ENCODE data around the gene MYMX. TPM values are rescaled to one million over a fixed set of nuclear protein-coding genes. Genes with fewer than 3 reads are reported as not detected.
A peak's percentile ranks its signal among the peaks of the same experiment; 100 is the strongest.

MYMX gene
- polyA plus RNA-seq = 0.13 TPM
- long read RNA-seq, donor 1 = 0 reads
- long read RNA-seq, donor 2 = 0 reads
- long read RNA-seq, donor 3 = 0 reads
- long read RNA-seq, donor 4 = 0 reads
- long read RNA-seq, donor 5 = 0 reads
- long read RNA-seq, donor 6 = 0 reads
- long read RNA-seq, donor 7 = 0 reads
- long read RNA-seq, donor 8 = 0 reads
- long read RNA-seq, donor 9 = 0 reads
- long read RNA-seq, donor 10 = 0 reads
- long read RNA-seq, donor 11 = 0 reads

- no peak within 1 kb of the TSS for H3K27ac ChIP-seq (ENCODE audit: low read length)
- peaks cover 32% of the 10 kb centered on the region for H3K4me1 ChIP-seq (ENCODE audit: control insufficient read depth, insufficient read depth, low read length)
- H3K4me3 ChIP-seq (ENCODE audit: low read length) = no peak within 1 kb of the TSS
- WGBS (ENCODE audit: insufficient coverage, low lambda C conversion rate) = no CpG with 5 or more reads among the region's 7 CpGs
- DNase-seq = peak in 1 of 2 donors; percentile 47
- peaks cover 2% of the 10 kb centered on the region for H3K9me3 ChIP-seq (ENCODE audit: control insufficient read depth, low read depth, low read length)
- H3K27me3 ChIP-seq (ENCODE audit: control insufficient read depth, insufficient read depth, low read length) = no peaks in the 10 kb centered on the region
- H3K36me3 ChIP-seq (ENCODE audit: control insufficient read depth, insufficient read depth, low read length) = no peaks in the 10 kb centered on the region
Measured at GRCh38 chr6:44216677-44217331, at the start of gene MYMX. Gene MYMX, plus strand, starts transcription at chr6:44216926. Its CDS starts 546 bp downstream, at chr6:44217472.

- DNase-seq = no peak
- no peak overlapping the region for H3K27ac ChIP-seq (ENCODE audit: low read length)
- no peaks in the 10 kb centered on the region for H3K36me3 ChIP-seq (ENCODE audit: control insufficient read depth, insufficient read depth, low read length)
- no CpG with 5 or more reads among the region's 1 CpG for WGBS (ENCODE audit: insufficient coverage, low lambda C conversion rate)
- H3K4me3 ChIP-seq (ENCODE audit: low read length) = no peak overlapping the region
- H3K4me1 ChIP-seq (ENCODE audit: control insufficient read depth, insufficient read depth, low read length) = peaks cover 7% of the 10 kb centered on the region
- H3K27me3 ChIP-seq (ENCODE audit: control insufficient read depth, insufficient read depth, low read length) = peaks cover 3% of the 10 kb centered on the region
- no peaks in the 10 kb centered on the region for H3K9me3 ChIP-seq (ENCODE audit: control insufficient read depth, low read depth, low read length)
Measured at GRCh38 chr6:44167567-44167966, 49.2 kb upstream of the MYMX start.

- no peaks in the 10 kb centered on the region for H3K9me3 ChIP-seq (ENCODE audit: control insufficient read depth, low read depth, low read length)
- H3K36me3 ChIP-seq (ENCODE audit: control insufficient read depth, insufficient read depth, low read length) = no peaks in the 10 kb centered on the region
- DNase-seq = no peak
- H3K4me1 ChIP-seq (ENCODE audit: control insufficient read depth, insufficient read depth, low read length) = peaks cover 7% of the 10 kb centered on the region
- H3K4me3 ChIP-seq (ENCODE audit: low read length) = no peak overlapping the region
- H3K27ac ChIP-seq (ENCODE audit: low read length) = no peak overlapping the region
- WGBS (ENCODE audit: insufficient coverage, low lambda C conversion rate) = 20% methylated on average over 1 of the region's 9 CpGs
- peaks cover 3% of the 10 kb centered on the region for H3K27me3 ChIP-seq (ENCODE audit: control insufficient read depth, insufficient read depth, low read length)
Measured at GRCh38 chr6:44169154-44169553, 47.6 kb upstream of the MYMX start.

- Histone ChIP-seq H3K27me3 (ENCODE audit: control insufficient read depth, insufficient read depth, low read length) (peaks cover 3% of the 10 kb centered on the region), H3K9me3 (ENCODE audit: control insufficient read depth, low read depth, low read length) (no peaks in the 10 kb centered on the region), H3K27ac (ENCODE audit: low read length) (no peak overlapping the region), H3K36me3 (ENCODE audit: control insufficient read depth, insufficient read depth, low read length) (no peaks in the 10 kb centered on the region), H3K4me1 (ENCODE audit: control insufficient read depth, insufficient read depth, low read length) (peaks cover 7% of the 10 kb centered on the region), H3K4me3 (ENCODE audit: low read length) (no peak overlapping the region)
- no peak for DNase-seq
- WGBS (ENCODE audit: insufficient coverage, low lambda C conversion rate) = no CpG with 5 or more reads among the region's 10 CpGs
Measured at GRCh38 chr6:44169886-44170570, 46.7 kb upstream of the MYMX start.

- no peaks in the 10 kb centered on the region for H3K36me3 ChIP-seq (ENCODE audit: control insufficient read depth, insufficient read depth, low read length)
- no peak overlapping the region for H3K4me3 ChIP-seq (ENCODE audit: low read length)
- no peaks in the 10 kb centered on the region for H3K9me3 ChIP-seq (ENCODE audit: control insufficient read depth, low read depth, low read length)
- H3K4me1 ChIP-seq (ENCODE audit: control insufficient read depth, insufficient read depth, low read length) = peaks cover 7% of the 10 kb centered on the region
- peaks cover 3% of the 10 kb centered on the region for H3K27me3 ChIP-seq (ENCODE audit: control insufficient read depth, insufficient read depth, low read length)
- WGBS (ENCODE audit: insufficient coverage, low lambda C conversion rate) = no CpG with 5 or more reads among the region's 12 CpGs
- no peak for DNase-seq
- H3K27ac ChIP-seq (ENCODE audit: low read length) = no peak overlapping the region
Measured at GRCh38 chr6:44171899-44172546, 44.7 kb upstream of the MYMX start.

GRCh38 chr6:44172731-44173500 is 43.8 kb upstream of the MYMX start:
- peak; percentile 44 to 47 for DNase-seq
- Histone ChIP-seq H3K27ac (ENCODE audit: low read length) (no peak overlapping the region), H3K4me3 (ENCODE audit: low read length) (no peak overlapping the region), H3K4me1 (ENCODE audit: control insufficient read depth, insufficient read depth, low read length) (peaks cover 7% of the 10 kb centered on the region), H3K27me3 (ENCODE audit: control insufficient read depth, insufficient read depth, low read length) (peaks cover 3% of the 10 kb centered on the region), H3K36me3 (ENCODE audit: control insufficient read depth, insufficient read depth, low read length) (no peaks in the 10 kb centered on the region), H3K9me3 (ENCODE audit: control insufficient read depth, low read depth, low read length) (no peaks in the 10 kb centered on the region)
- no CpG with 5 or more reads among the region's 15 CpGs for WGBS (ENCODE audit: insufficient coverage, low lambda C conversion rate)

GRCh38 chr6:44176130-44176761 is 40.5 kb upstream of the MYMX start:
- Histone ChIP-seq H3K27me3 (ENCODE audit: control insufficient read depth, insufficient read depth, low read length) (no peaks in the 10 kb centered on the region), H3K36me3 (ENCODE audit: control insufficient read depth, insufficient read depth, low read length) (no peaks in the 10 kb centered on the region), H3K4me1 (ENCODE audit: control insufficient read depth, insufficient read depth, low read length) (no peaks in the 10 kb centered on the region), H3K9me3 (ENCODE audit: control insufficient read depth, low read depth, low read length) (peaks cover under 1% of the 10 kb centered on the region), H3K4me3 (ENCODE audit: low read length) (no peak overlapping the region), H3K27ac (ENCODE audit: low read length) (no peak overlapping the region)
- WGBS (ENCODE audit: insufficient coverage, low lambda C conversion rate) = no CpG with 5 or more reads among the region's 15 CpGs
- DNase-seq = no peak

GRCh38 chr6:44176762-44177509 is 39.8 kb upstream of the MYMX start:
- Histone ChIP-seq H3K4me3 (ENCODE audit: low read length) (no peak overlapping the region), H3K4me1 (ENCODE audit: control insufficient read depth, insufficient read depth, low read length) (no peaks in the 10 kb centered on the region), H3K27ac (ENCODE audit: low read length) (no peak overlapping the region)

GRCh38 chr6:44177691-44178423 is 38.9 kb upstream of the MYMX start:
- Histone ChIP-seq H3K27me3 (ENCODE audit: control insufficient read depth, insufficient read depth, low read length) (no peaks in the 10 kb centered on the region), H3K4me3 (ENCODE audit: low read length) (no peak overlapping the region), H3K4me1 (ENCODE audit: control insufficient read depth, insufficient read depth, low read length) (no peaks in the 10 kb centered on the region), H3K36me3 (ENCODE audit: control insufficient read depth, insufficient read depth, low read length) (no peaks in the 10 kb centered on the region), H3K27ac (ENCODE audit: low read length) (no peak overlapping the region), H3K9me3 (ENCODE audit: control insufficient read depth, low read depth, low read length) (peaks cover 2% of the 10 kb centered on the region)
- no CpG with 5 or more reads among the region's 13 CpGs for WGBS (ENCODE audit: insufficient coverage, low lambda C conversion rate)
- no peak for DNase-seq

More at GRCh38 chr6:44176762-44177509, 39.8 kb upstream of the MYMX start:
- Histone ChIP-seq H3K27me3 (ENCODE audit: control insufficient read depth, insufficient read depth, low read length) (no peaks in the 10 kb centered on the region), H3K36me3 (ENCODE audit: control insufficient read depth, insufficient read depth, low read length) (no peaks in the 10 kb centered on the region), H3K9me3 (ENCODE audit: control insufficient read depth, low read depth, low read length) (peaks cover 2% of the 10 kb centered on the region)
- WGBS (ENCODE audit: insufficient coverage, low lambda C conversion rate) = 85% methylated on average over 4 of the region's 24 CpGs
- DNase-seq = no peak

Measured in large intestine (tissue), 12 donors.